ENCODE measurements around the gene OR2S2.
"Not testable (repeated sequence)": the region's sequence is repeated elsewhere in the genome, so short reads cannot be mapped to it uniquely, and the experiment has no call there.

OR2S2 gene

GRCh38 chr9:35960039-35960655 is 2.2 kb upstream of the OR2S2 start:
- no peak for DNase-seq

- DNase-seq: no peak
Measured at GRCh38 chr9:35956651-35957050, 1.3 kb downstream of the OR2S2 start.

- DNase-seq: peak; percentile 49
Measured at GRCh38 chr9:35954942-35955546, 2.9 kb downstream of the OR2S2 start.

DNA sequence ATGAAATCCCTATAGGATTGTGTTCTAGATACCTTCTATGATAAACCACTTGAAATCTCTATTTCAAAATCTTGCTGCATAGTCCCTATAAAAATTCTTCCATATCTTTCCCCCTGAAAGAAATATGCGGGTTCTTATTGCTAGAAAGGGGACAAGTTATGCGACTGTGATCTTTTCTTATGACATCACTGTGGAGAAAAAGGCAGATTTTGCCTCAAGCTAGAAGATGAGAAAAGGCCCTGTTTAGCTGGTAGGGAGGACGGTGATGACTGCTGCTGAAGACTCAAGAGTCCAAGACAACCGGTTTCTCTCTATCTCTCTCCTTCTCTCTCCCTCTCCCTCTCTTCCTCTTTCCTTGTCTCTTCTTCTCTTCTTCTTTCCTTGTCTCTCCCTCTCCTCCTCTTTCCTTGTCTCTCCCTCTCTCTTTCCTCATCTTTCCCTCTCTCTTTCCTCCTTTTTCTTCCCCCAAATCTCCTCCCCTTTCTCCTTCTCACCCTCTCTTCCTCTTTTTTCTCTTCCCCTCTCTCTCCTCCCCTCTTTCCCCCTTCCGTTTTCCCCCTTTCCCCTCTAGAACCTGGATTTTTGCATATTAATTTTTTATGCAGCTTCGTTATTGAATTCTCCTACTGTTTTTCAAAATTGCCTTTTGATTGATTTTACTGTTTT is 5.3 kb downstream of the OR2S2 start:
- no peak for DNase-seq

DNA sequence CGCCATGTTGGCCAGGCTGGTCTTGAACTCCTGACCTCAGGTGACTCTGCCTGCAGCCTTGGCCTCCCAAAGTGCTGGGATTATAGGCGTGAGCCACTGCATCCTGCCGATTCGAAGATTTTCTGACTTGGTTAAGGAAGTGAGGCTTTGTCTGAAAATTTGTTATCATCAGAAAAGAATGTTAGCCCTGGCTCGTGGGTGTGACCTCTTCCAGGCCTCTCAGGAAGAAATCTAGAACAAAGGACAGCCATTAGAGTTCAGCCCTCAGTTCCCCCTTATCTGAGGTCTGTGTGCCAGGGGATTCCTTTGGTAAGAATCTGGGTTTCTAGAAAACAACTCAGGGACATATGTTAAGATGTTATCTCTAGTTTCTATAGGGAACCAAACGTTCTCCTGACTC is 6.2 kb downstream of the OR2S2 start:
- DNase-seq: no peak

DNA sequence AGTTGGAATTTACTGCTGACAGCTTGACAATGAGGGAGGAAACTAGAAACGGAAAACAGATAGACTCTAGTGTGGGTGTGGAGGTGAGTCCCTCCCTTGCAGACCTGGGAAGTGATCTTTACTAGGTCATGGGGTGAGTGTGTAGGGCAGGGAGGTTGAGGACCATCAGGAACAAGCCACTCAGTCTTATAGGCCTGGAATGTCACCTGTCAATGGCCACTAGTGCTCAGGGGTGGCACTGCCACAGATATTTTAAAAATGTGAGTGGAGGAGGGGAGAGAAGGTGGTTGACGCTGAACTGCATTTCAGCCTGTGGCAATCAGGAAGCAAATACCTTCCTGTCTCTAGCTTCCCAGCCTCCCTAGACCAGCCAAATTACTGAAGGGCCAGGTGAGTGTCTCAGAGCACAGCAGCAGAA is 9.0 kb downstream of the OR2S2 start:
- DNase-seq: no peak

GRCh38 chr9:35948451-35948850 is 9.5 kb downstream of the OR2S2 start:
- no peak for DNase-seq

DNA sequence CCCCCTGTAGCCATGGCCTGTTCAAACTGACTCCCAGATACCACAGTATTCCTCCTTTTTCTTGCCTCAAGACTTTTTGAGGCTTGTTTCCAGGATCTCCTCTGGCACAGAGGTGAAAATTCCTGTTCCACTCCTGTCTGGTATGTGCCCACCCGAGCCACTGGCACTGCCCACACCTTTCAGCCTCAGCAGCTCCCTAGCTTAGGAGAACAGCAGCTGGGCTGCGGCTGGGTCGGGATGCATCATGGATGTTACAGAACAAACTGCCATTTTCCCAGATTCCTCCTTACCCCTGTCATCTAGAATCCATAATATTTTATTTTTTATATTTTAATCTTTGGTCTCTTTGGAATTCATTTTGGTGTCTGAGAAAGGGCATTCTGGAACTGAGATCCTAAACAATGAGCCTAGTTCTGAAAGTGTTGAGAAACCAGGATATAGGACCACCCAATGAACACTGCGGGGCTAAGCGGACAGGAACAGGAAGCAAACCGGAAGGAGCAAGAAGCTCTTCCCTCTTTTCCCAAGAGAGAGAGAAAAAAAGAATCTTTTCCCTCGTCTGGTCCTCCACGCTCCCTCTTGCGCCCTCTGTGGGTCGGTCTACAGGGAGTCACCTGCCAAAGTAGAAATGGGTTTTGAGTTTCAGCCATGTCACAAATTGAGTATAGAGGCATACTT is 12.5 kb downstream of the OR2S2 start:
- DNase-seq: no peak

GRCh38 chr9:35944841-35945240 is 13.1 kb downstream of the OR2S2 start:
- no peak for DNase-seq

DNA sequence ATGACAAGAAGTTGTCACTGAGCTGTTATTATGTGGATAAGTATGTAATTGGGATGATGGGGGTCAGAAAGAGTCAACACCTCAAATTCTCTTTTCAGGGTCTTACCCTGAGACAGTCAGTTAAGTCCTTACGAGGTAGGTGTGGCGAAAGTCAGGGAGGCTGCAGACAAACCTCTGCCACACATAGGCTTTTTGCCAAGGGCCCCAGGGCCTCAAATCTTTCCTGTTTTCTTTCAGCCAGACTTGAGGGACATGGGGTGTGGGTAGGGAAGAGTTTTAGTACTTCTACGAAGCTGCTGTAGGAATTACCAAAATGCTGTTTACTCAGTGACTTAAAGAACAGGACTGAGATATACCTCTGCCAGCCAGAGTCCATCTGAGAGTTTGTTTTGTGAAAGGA is 13.8 kb downstream of the OR2S2 start:
- DNase-seq: no peak

DNA sequence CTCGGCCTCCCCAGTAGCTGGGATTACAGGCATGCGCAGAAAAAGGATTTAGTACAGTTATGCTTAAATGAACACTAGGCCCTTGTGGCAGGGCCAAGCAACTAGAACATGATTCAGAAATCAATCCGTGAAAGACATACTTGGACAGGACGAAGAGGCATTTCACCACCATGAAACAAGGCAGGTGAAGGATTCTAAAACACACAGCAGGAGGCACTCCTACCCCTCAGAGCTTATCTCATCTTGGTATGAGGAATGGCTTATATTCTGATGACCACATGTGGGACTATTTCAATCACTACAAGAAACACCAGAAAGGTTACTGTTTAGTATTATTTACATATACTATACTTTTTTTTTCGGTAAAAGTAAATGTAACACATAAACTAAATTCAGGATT is 15.7 kb downstream of the OR2S2 start:
- no peak for DNase-seq

- no peak for DNase-seq
Measured at GRCh38 chr9:35940458-35941407, 17.2 kb downstream of the OR2S2 start.

DNA sequence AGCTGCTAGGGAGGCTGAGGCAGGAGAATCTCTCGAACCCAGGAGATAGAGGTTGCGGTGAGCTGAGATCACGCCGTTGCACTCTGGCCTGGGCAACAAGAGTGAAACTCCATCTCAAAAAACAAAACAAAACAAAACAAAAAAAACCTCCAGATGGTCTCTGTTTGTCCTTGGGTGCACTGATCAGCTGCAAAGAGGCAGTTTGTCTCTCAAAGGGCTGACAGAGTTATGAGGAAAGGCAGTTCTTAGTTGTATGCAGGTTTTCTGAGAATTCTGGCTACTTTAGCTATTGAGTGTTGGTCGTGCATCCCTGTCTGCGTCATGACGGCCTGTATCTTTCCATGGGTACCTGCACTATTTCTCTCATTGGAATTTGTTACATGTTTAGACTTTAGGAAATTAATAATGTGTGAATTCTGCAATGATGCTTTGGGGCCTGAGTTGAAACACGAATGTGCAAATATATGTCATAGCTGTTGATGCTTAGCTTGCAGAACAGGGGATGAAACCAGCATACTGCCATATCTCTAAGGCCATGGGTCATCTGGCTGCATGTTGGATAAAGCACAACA is 18.2 kb downstream of the OR2S2 start:
- DNase-seq: no peak

GRCh38 chr9:35938474-35939356 is 19.2 kb downstream of the OR2S2 start:
- no peak for DNase-seq

DNA sequence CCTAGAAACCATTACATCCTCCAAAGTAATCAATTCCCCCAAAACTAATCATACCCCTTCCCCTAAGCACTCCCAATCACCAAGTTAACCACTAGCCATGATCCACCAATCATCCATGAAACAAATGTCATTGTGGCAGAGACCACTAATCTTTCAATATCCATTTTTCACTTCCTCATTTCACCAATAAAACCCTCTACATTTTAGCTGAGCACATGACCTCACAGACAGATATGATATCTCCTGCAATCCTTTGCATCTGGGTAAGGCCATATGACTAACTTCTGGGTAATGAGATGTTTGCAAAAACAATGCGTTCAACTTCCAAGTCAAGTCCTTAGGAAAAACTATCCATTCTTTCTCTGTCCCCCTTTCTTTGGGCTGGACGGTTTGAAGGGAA is 20.7 kb downstream of the OR2S2 start:
- no peak for DNase-seq

- DNase-seq: no peak
Measured at GRCh38 chr9:35935755-35936509, 22.0 kb downstream of the OR2S2 start.

DNA sequence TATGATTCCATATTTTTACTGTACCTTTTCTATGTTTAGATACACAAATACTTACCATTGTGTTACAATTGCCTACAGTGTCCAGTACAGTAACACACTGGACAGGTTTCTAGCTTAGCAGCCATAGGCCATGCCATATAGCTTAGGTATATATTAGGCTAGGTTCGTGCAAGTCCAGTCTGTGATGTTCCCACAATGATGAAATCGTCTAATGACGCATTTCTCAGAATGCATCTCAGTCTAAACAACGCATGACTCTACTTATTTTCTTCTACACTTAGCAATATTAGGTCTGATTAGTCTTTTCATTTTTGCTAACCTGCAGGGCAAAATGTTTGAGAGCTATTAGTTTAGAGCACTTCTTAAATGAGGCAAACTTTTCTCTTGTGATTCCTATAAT is 22.7 kb downstream of the OR2S2 start:
- DNase-seq: no peak

- not testable (repeated sequence) for DNase-seq
Measured at GRCh38 chr9:35934069-35934468, 23.9 kb downstream of the OR2S2 start.

- no peak for DNase-seq
Measured at GRCh38 chr9:35933550-35934067, 24.3 kb downstream of the OR2S2 start.

GRCh38 chr9:35932735-35933134 is 25.2 kb downstream of the OR2S2 start:
- no peak for DNase-seq
